HepG2 (cell line): ENCODE results near the gene ARHGAP21. TPM values are rescaled to one million over a fixed set of nuclear protein-coding genes. Genes with fewer than 3 reads are reported as not detected.
A peak's percentile ranks its signal among the peaks of the same experiment; 100 is the strongest.

Experiments used
- CBFB ChIP-seq: sonication (generic); formaldehyde crosslinking; IDR thresholded peaks from 2 replicates; pipeline ENCODE4 v1.4.0; 2020; ENCODE audit warnings: missing genetic modification reagents
- ISX ChIP-seq: sonication (generic); formaldehyde crosslinking; conservative IDR thresholded peaks from 2 replicates; pipeline ENCODE4 v1.5.0; 2020; ENCODE audit warnings: missing genetic modification reagents
- NR2C2 ChIP-seq: sonication (generic); formaldehyde crosslinking; IDR thresholded peaks from 2 replicates; pipeline ENCODE4 v1.4.0; 2020; ENCODE audit warnings: missing genetic modification reagents, mild to moderate bottlenecking, moderate library complexity, borderline replicate concordance
- ONECUT2 ChIP-seq: sonication (generic); formaldehyde crosslinking; IDR thresholded peaks from 2 replicates; pipeline ENCODE4 v1.4.0; 2020; ENCODE audit warnings: missing genetic modification reagents
- RXRB ChIP-seq: IDR thresholded peaks from 2 replicates; pipeline ENCODE4 v1.6.1; 2016; ENCODE audit warnings: borderline replicate concordance, missing genetic modification reagents, missing compliant biosample characterization
- TAF15 ChIP-seq: fragments of 200-400 bp; formaldehyde crosslinking; IDR thresholded peaks from one replicate; pipeline ENCODE4 v1.6.1; 2018; ENCODE audit warnings: mild to moderate bottlenecking, low read depth, low read length; ENCODE audit not compliant: poor library complexity, severe bottlenecking
- U2AF1 ChIP-seq: fragments of 200-400 bp; formaldehyde crosslinking; optimal IDR thresholded peaks from 2 replicates; pipeline ENCODE3; 2017; ENCODE audit warnings: mild to moderate bottlenecking, low read depth, low read length
- ZBTB21 ChIP-seq: sonication (generic); formaldehyde crosslinking; IDR thresholded peaks from 2 replicates; pipeline ENCODE4 v1.4.0; 2020; ENCODE audit warnings: missing genetic modification reagents
- ZC3H4 ChIP-seq: sonication (generic); formaldehyde crosslinking; IDR thresholded peaks from 2 replicates; pipeline ENCODE4 v1.4.0; 2020; ENCODE audit warnings: missing genetic modification reagents, borderline replicate concordance
- ZFP37 ChIP-seq: sonication (generic); formaldehyde crosslinking; IDR thresholded peaks from 2 replicates; pipeline ENCODE4 v1.4.0; 2020; ENCODE audit warnings: missing genetic modification reagents, borderline replicate concordance
- ZNF251 ChIP-seq: sonication (generic); formaldehyde crosslinking; IDR thresholded peaks from 2 replicates; pipeline ENCODE4 v1.9.0; 2021; ENCODE audit warnings: mild to moderate bottlenecking, missing genetic modification reagents
- ZNF264 ChIP-seq: sonication (generic); formaldehyde crosslinking; IDR thresholded peaks from 2 replicates; pipeline ENCODE4 v1.4.0; 2020; ENCODE audit warnings: missing genetic modification reagents
- ZNF34 ChIP-seq: sonication (generic); formaldehyde crosslinking; IDR thresholded peaks from 2 replicates; pipeline ENCODE4 v1.4.0; 2020; ENCODE audit warnings: mild to moderate bottlenecking, missing genetic modification reagents, borderline replicate concordance
- polyA plus RNA-seq, 8 experiments: library from polyadenylated mRNA; depleted of rRNA in 3 of 8; stranded (reverse) in 7 of 8; unstranded in 1 of 8; fragments of >200 nt; fragmentation: Illumina TruSeq in 4 of 8; extraction: Trizol in 4 of 8; gene quantifications; 2 replicates each; pipeline versions ENCODE4 v1.2.1 to v1.2.3, GENCODE V29; 2011 to 2016; ENCODE audit warnings: low read depth in 4 of 8, missing spikeins in 1 of 8, mixed read lengths in 1 of 8; ENCODE audit not compliant: insufficient read depth in 1 of 8
- total RNA-seq, 5 experiments: library from RNA; depleted of rRNA; stranded (reverse); fragments of >200 nt; fragmentation: Illumina TruSeq; extraction: Trizol; gene quantifications; 2 replicates each; pipeline ENCODE4 v1.2.3, GENCODE V29; 2016; ENCODE audit warnings: low read depth in 1 of 5
- TF ChIP-seq, protein P1 (sequence below): sonication (generic); formaldehyde crosslinking; IDR thresholded peaks from 2 replicates; pipeline ENCODE4 v1.4.0; 2020; ENCODE audit warnings: missing genetic modification reagents, mild to moderate bottlenecking, borderline replicate concordance
- TF ChIP-seq, protein P2 (sequence below), 2 experiments: sonication (generic) in 1 of 2; formaldehyde crosslinking in 1 of 2; IDR thresholded peaks; 2 replicates each; pipeline versions ENCODE4 v1.6.1 to v1.9.0; 2014 to 2022; ENCODE audit warnings: antibody characterized with exemption in 1 of 2, borderline replicate concordance in 1 of 2, inconsistent platforms in 1 of 2, low read depth in 1 of 2, missing genetic modification reagents in 1 of 2
- TF ChIP-seq, protein P3 (sequence below): sonication (generic); formaldehyde crosslinking; IDR thresholded peaks from 2 replicates; pipeline ENCODE4 v1.4.0; 2020; ENCODE audit warnings: missing genetic modification reagents

The ARHGAP21 gene
- total and polyA plus RNA-seq, 2 of the 13 experiments (the other 11 are each of a cell fraction or from before 2014, with no cell fraction given): 23.9 to 26.6 TPM

DNA sequence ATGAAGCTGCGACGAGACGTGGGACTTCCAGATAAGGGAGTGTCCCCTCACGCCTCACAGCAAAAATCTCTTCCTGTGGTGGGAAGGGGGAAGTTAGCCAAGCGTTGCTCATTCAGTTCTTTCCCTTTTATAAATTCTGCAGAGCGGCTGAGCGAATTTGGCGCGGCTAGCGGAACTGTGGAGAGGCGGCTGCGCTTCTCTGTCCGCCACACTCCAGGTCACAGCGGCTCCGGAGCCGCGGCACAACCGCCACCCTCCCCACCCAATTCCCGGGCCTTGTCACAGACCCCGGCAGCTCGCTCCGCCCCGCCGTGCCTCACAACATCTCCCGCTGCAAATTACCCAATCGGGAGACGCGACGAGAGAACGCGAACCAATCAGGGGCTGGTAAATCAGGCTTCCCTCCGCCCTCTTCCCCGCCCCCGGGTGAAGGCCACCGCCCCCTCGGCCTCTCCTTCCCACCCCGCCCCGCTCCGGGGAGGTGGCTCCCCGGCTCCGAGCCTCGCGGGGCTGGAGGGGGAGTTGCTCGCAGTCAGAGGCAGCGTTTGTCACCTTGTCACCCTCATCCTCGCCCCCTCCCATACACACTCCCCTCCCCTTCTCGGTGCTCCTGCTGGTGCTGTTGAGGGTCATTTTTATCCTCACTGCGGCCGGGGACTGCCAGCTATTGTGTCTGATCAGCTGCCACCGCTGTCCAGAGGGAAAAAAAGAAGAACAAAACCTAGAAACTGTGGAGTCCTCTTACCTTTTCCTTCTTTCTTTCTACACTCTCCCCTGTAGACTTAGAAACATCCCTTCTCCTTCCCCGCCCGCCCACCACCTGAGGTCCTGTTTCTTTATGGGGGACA is 918 bp upstream of the ARHGAP21 start (continued):
- TF ChIP-seq, protein P1, sequence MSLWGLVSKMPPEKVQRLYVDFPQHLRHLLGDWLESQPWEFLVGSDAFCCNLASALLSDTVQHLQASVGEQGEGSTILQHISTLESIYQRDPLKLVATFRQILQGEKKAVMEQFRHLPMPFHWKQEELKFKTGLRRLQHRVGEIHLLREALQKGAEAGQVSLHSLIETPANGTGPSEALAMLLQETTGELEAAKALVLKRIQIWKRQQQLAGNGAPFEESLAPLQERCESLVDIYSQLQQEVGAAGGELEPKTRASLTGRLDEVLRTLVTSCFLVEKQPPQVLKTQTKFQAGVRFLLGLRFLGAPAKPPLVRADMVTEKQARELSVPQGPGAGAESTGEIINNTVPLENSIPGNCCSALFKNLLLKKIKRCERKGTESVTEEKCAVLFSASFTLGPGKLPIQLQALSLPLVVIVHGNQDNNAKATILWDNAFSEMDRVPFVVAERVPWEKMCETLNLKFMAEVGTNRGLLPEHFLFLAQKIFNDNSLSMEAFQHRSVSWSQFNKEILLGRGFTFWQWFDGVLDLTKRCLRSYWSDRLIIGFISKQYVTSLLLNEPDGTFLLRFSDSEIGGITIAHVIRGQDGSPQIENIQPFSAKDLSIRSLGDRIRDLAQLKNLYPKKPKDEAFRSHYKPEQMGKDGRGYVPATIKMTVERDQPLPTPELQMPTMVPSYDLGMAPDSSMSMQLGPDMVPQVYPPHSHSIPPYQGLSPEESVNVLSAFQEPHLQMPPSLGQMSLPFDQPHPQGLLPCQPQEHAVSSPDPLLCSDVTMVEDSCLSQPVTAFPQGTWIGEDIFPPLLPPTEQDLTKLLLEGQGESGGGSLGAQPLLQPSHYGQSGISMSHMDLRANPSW: no peak
- TF ChIP-seq ZBTB21 (CRISPR knock-in tag) (no peak), ZC3H4 (CRISPR knock-in tag) (no peak), ONECUT2 (0 out of 2 replicates have a peak, but pooled peaks have one; percentile 21), TAF15 (no peak), ISX (no peak), ZFP37 (no peak), RXRB (no peak; the same call in none of the 2 replicates), ZNF264 (CRISPR knock-in tag) (no peak), NR2C2 (CRISPR knock-in tag) (no peak), ZNF251 (no peak), ZNF34 (CRISPR knock-in tag) (no peak), CBFB (CRISPR knock-in tag) (no peak), U2AF1 (no peak)
- TF ChIP-seq, protein P2, sequence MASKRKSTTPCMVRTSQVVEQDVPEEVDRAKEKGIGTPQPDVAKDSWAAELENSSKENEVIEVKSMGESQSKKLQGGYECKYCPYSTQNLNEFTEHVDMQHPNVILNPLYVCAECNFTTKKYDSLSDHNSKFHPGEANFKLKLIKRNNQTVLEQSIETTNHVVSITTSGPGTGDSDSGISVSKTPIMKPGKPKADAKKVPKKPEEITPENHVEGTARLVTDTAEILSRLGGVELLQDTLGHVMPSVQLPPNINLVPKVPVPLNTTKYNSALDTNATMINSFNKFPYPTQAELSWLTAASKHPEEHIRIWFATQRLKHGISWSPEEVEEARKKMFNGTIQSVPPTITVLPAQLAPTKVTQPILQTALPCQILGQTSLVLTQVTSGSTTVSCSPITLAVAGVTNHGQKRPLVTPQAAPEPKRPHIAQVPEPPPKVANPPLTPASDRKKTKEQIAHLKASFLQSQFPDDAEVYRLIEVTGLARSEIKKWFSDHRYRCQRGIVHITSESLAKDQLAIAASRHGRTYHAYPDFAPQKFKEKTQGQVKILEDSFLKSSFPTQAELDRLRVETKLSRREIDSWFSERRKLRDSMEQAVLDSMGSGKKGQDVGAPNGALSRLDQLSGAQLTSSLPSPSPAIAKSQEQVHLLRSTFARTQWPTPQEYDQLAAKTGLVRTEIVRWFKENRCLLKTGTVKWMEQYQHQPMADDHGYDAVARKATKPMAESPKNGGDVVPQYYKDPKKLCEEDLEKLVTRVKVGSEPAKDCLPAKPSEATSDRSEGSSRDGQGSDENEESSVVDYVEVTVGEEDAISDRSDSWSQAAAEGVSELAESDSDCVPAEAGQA (IDR thresholded peaks at IDR 0.05; ENCODE audit: low read depth): no peak
- TF ChIP-seq, protein P2 (CRISPR knock-in tag; IDR thresholded peaks at IDR 0.05; ENCODE audit: borderline replicate concordance): no peak
- TF ChIP-seq, protein P3, sequence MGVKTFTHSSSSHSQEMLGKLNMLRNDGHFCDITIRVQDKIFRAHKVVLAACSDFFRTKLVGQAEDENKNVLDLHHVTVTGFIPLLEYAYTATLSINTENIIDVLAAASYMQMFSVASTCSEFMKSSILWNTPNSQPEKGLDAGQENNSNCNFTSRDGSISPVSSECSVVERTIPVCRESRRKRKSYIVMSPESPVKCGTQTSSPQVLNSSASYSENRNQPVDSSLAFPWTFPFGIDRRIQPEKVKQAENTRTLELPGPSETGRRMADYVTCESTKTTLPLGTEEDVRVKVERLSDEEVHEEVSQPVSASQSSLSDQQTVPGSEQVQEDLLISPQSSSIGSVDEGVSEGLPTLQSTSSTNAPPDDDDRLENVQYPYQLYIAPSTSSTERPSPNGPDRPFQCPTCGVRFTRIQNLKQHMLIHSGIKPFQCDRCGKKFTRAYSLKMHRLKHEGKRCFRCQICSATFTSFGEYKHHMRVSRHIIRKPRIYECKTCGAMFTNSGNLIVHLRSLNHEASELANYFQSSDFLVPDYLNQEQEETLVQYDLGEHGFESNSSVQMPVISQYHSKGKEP (CRISPR knock-in tag): no peak
